Measurements from ENCODE around the gene FUT1. TPM values are rescaled to one million over a fixed set of nuclear protein-coding genes. Genes with fewer than 3 reads are reported as not detected.

FUT1 gene
- total and polyA plus RNA-seq, 2 of the 8 experiments (the other 6 are each of a cell fraction or from before 2014, with no cell fraction given): 7.4 to 12.9 TPM

- 87% methylated on average over 5 of the region's 5 CpGs; no CpG with 5 or more reads in 1 of the 2 experiments for WGBS, 2 experiments (ENCODE audit: extremely low coverage in 1 of 2, insufficient coverage in 1 of 2, insufficient read length in 1 of 2, insufficient replicate concordance in 2 of 2, low coverage in 1 of 2, low lambda C conversion rate in 2 of 2, missing lambda C conversion rate in 1 of 2)
- Histone ChIP-seq H3K9me3 (ENCODE audit: insufficient read depth in 2 of 2, low read depth in 1 of 2, low read length in 1 of 2) (no peaks in the 10 kb centered on the region), H3K14ac (ENCODE audit: insufficient read length) (no peak overlapping the region), H4K5ac (ENCODE audit: insufficient read length, low read depth, low read length) (peak overlapping the region; percentile 27), H3K27ac (ENCODE audit: low read depth, low read length) (no peak overlapping the region), H4K8ac (ENCODE audit: extremely low read depth, insufficient read depth, low read length) (no peak overlapping the region; the same call in 1 of the 2 replicates), H4K20me1 (replicated peaks in 1 of 2; ENCODE audit: control insufficient read depth in 1 of 2, insufficient read depth in 2 of 2, low read length in 2 of 2) (no peaks in the 10 kb centered on the region), H2BK12ac (ENCODE audit: low read depth, low read length) (peak overlapping the region; percentile 94), H3K36me3 (ENCODE audit: control insufficient read depth in 2 of 4, insufficient read depth in 4 of 4, low read length in 3 of 4) (peaks cover 0 to 4% (median 1%) of the 10 kb centered on the region in 4 experiments; a peak in 3 of 8 replicates), H3K4me2 (ENCODE audit: insufficient read depth in 1 of 2, low read depth in 2 of 2, low read length in 2 of 2) (peak overlapping the region in 1 of 2 experiments; percentile 98; a peak in 2 of 4 replicates), H2AK5ac (ENCODE audit: low read depth, low read length) (peak overlapping the region; percentile 68), H3K9ac (replicated peaks in 1 of 4; ENCODE audit: extremely low read depth in 1 of 4, low read depth in 3 of 4, low read length in 3 of 4) (peak overlapping the region in 1 of 4 experiments; percentile 43; a peak in 1 of 7 replicates), H2AFZ (ENCODE audit: low read length) (no peak overlapping the region), H2BK5ac (ENCODE audit: low read depth, low read length) (peak overlapping the region; percentile 93), H2BK20ac (ENCODE audit: low read length) (peak overlapping the region; percentile 80; the same call in 1 of the 2 replicates), H3K4me3 (ENCODE audit: extremely low read depth in 1 of 4, insufficient read depth in 2 of 4, low read depth in 3 of 4, low read length in 4 of 4) (no peak overlapping the region; a peak in 1 of 8 replicates), H3K56ac (replicated peaks; ENCODE audit: insufficient read length, low read depth, low read length) (no peak overlapping the region), H3K4me1 (replicated peaks in 1 of 4; ENCODE audit: control insufficient read depth in 3 of 4, insufficient read depth in 4 of 4, low read length in 3 of 4) (peaks cover 3 to 25% (median 18%) of the 10 kb centered on the region in 4 experiments), H3K4ac (replicated peaks; ENCODE audit: insufficient read length, low read depth, low read length) (peak overlapping the region; percentile 21), H3K79me1 (ENCODE audit: low read depth, low read length) (peaks cover 7% of the 10 kb centered on the region), H3K23me2 (ENCODE audit: low read depth, low read length) (peaks cover 12% of the 10 kb centered on the region), H3K27me3 (replicated peaks in 1 of 4; ENCODE audit: control insufficient read depth in 3 of 4, extremely low read depth in 1 of 4, insufficient read depth in 3 of 4, low read length in 3 of 4) (no peaks in the 10 kb centered on the region), H3K18ac (ENCODE audit: extremely low read depth, low read length) (peak overlapping the region; percentile 93; the same call in 1 of the 2 replicates), H2BK15ac (ENCODE audit: low read length) (peak overlapping the region; percentile 88; the same call in 1 of the 2 replicates), H4K91ac (replicated peaks; ENCODE audit: insufficient read length, low read length) (peak overlapping the region; percentile 52), H2BK120ac (replicated peaks; ENCODE audit: low read depth, low read length) (no peak overlapping the region), H3K79me2 (ENCODE audit: control insufficient read depth in 1 of 2, insufficient read depth in 2 of 2, low read length in 2 of 2) (peaks cover 2 to 13% of the 10 kb centered on the region in 2 experiments; a peak in 3 of 4 replicates), H3K23ac (ENCODE audit: insufficient read length) (no peak overlapping the region)
- DNase-seq (ENCODE audit: low read depth in 1 of 2, low spot score in 2 of 2) (no peak), FAIRE-seq (no peak)
- CTCF ChIA-PET (ENCODE audit: partially characterized antibody): interaction anchor here (0.5 to 1.3 kb wide), 2 partner anchors 32 to 38 kb away, joined by 3 read pairs; no protein-coding TSS in a partner anchor
- POLR2A ChIA-PET (ENCODE audit: partially characterized antibody): interaction anchor here (0.8 to 2.4 kb wide), 14 partner anchors 9 to 142 kb away, joined by 3 to 11 read pairs (median 4); no protein-coding TSS in a partner anchor
- TF ChIP-seq PHF8 (conservative IDR thresholded peaks at IDR 0.05; ENCODE audit: low read depth, low read length) (no peak), BRCA1 (IDR thresholded peaks at IDR 0.05; ENCODE audit: low read depth, low read length) (no peak), CHD2 (IDR thresholded peaks at IDR 0.05; ENCODE audit: low read length) (no peak), EP300 (IDR thresholded peaks at IDR 0.05; ENCODE audit: borderline replicate concordance in 1 of 2, low read depth in 2 of 2, low read length in 2 of 2) (no peak), TAF1 (IDR thresholded peaks at IDR 0.05; ENCODE audit: low read depth, low read length) (no peak), TAF7 (optimal IDR thresholded peaks at IDR 0.05; ENCODE audit: borderline replicate concordance, low read depth, low read length) (no peak), RAD21 (IDR thresholded peaks at IDR 0.05 in 1 of 2, conservative IDR thresholded peaks at IDR 0.05 in 1 of 2; ENCODE audit: low read depth in 2 of 2, low read length in 2 of 2) (no peak), RBBP5 (IDR thresholded peaks at IDR 0.05; ENCODE audit: borderline replicate concordance, low read depth, low read length) (no peak), RNF2 (IDR thresholded peaks at IDR 0.05; ENCODE audit: borderline replicate concordance, low read depth, low read length, missing control alignments, poor library complexity, severe bottlenecking) (no peak)
- TF ChIP-seq, protein P1, sequence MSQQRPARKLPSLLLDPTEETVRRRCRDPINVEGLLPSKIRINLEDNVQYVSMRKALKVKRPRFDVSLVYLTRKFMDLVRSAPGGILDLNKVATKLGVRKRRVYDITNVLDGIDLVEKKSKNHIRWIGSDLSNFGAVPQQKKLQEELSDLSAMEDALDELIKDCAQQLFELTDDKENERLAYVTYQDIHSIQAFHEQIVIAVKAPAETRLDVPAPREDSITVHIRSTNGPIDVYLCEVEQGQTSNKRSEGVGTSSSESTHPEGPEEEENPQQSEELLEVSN (IDR thresholded peaks at IDR 0.05): no peak
These were observed 3.3 kb upstream of the FUT1 start for GRCh38 chr19:48755787-48756186.

Measured in H1 (cell line).